Activated CD8-positive, alpha-beta memory T cell treated with anti-CD3 and anti-CD28 coated beads for 4 hours (primary cell): Measurements from ENCODE around the gene MCCC1.
"Not testable (repeated sequence)": the region's sequence is repeated elsewhere in the genome, so short reads cannot be mapped to it uniquely, and the experiment has no call there.

Experiments
- DNase-seq, 2 donors: peaks; one replicate each; pipeline ENCODE4 v3.0.0-alpha.2; 2020; ENCODE audit warnings: low read depth in 2 of 2

MCCC1 gene

GRCh38 chr3:183046883-183047282 lies 52.4 kb downstream of the MCCC1 start:
- DNase-seq, result no peak

- DNase-seq, result no peak
Measured at GRCh38 chr3:183044547-183045229, 54.6 kb downstream of the MCCC1 start.

- DNase-seq, result no peak
Measured at GRCh38 chr3:183038757-183039156, 60.5 kb downstream of the MCCC1 start.

- DNase-seq, result no peak
Measured at GRCh38 chr3:183038221-183038620, 61.1 kb downstream of the MCCC1 start.

DNA sequence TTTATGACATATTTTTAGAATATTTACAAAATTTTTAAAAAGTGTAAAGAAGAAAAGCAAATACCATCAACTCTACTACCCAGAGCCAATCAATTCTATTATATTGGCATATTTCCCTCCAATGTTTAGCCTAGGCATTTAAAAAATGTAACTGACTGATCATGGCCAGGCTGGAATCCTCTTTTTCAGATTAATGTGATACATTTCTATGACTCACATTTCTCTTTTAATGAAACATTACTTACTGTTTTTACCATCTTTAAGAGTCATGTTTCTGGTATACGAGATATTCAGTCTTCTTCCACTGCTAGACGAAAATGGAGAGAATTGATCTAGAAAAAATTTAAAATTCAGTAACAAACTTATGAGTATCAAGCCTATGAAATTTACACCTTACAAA lies 65.5 kb downstream of the MCCC1 start:
- DNase-seq, result no peak

DNA sequence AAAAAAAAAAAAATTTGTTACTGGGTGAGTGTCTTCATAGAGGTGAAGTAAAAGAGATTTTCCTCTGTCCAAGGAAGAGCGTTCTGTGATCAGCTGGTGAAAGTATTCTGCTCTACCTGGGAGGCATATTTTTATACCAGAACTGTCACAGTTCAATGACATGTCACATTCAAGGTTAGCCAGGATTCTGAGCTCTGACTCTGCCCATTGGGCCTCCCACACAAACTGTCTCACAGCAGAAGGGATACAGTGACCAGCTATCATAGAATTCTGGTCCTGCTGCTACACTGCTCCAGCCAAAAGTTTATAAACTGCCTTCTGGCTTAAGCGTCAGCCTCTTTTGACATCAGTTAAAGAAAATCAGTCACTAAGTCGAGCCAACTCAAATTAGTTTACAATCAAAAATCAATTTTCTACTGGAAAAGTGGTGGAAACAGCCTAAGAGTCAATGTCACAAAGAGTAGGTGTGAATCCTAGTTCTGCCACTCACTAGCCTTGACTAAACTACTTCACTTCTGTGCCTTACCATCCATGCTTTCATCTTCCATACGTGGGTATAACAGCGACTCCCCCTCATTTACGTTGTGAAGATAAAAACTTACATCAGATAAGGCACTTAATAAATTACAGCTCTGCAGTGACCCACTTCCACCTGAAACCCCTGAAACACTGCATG lies 66.3 kb downstream of the MCCC1 start:
- DNase-seq, result no peak

DNA sequence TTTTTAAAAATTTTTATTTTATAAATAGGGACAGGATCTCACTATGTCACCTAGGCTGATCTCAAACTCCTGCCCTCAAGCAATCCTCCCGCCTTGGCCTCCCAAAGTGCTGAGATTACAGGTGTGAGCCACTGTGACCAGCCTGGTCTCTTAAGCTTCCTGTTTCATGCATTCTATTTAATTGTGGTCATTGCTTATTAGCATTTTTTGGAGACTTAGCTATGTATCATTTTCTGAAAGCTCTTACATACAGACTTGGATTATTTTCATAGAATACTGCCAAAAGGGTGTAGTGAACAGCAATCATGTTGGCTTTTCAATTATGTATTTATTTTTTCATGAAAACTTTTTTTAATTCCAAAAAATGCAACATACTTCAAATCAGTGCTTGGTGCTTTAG lies 67.5 kb downstream of the MCCC1 start:
- DNase-seq, result no peak

GRCh38 chr3:183028416-183028815 lies 70.9 kb downstream of the MCCC1 start:
- DNase-seq, result no peak

GRCh38 chr3:183027276-183027675 lies 72.0 kb downstream of the MCCC1 start:
- DNase-seq, result no peak

- no peak for DNase-seq
Measured at GRCh38 chr3:183022936-183023516, 76.3 kb downstream of the MCCC1 start.

GRCh38 chr3:183018421-183019192 lies 80.7 kb downstream of the MCCC1 start:
- DNase-seq, result no peak

DNA sequence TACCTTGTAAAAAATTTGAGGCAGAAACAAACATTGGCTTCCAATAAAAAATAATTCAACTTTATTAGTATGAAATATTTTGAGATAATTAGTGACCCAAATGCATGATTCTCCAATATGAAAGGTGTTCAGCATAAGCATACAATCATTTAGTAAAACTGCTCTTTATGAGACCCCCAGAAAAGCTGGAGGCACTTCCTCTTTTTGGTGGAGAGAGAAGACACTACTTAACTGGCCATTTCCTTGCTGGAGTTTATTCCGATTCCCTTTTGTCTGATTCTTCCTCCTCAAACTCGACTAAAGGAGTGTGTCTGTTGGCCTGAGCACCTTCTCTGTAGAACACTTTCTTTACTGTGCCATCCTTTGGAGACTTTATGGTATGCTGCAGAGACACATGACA lies 84.1 kb downstream of the MCCC1 start:
- no peak for DNase-seq

DNA sequence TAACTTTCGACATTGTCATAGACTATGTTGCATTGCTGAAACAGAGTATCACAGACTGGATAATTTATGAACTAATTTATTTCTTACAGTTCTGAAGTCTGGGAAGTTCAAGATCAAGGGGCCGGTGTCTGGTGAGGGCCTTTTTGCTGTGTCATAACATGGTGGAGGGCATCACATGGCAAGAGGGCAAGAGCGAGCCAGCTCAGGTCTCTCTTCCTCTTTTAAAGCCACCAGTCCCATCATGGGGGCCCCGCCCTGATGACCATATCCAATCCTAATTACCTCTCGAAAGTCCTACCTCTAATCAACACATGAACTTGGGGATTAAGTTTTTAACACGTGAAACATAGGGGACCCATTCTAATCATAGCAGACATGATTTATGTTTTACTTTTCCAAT lies 85.4 kb downstream of the MCCC1 start:
- DNase-seq, result no peak

- no peak for DNase-seq
Measured at GRCh38 chr3:183013074-183013473, 86.2 kb downstream of the MCCC1 start.

- no peak for DNase-seq
Measured at GRCh38 chr3:183008800-183009199, 90.5 kb downstream of the MCCC1 start.

DNA sequence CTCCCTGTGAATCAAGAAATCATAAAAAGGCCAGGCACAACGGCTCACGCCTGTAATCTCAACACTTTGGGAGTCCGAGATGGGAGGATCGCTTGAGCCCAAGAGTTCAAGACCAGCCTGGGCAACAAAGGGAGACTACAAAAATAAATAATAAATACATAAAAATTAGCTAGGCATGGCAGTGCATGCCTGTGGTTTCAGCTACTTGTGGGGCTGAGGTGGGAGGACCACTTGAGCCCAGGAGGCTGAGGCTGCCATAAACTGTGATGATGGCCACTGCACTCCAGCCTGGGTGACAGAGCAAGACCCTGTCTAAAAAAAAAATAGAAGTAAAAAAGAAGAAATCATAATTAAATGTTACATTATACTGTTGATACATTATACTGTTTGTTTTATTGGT lies 91.0 kb downstream of the MCCC1 start:
- no peak for DNase-seq

GRCh38 chr3:183006396-183007002 lies 92.8 kb downstream of the MCCC1 start:
- no peak for DNase-seq

DNA sequence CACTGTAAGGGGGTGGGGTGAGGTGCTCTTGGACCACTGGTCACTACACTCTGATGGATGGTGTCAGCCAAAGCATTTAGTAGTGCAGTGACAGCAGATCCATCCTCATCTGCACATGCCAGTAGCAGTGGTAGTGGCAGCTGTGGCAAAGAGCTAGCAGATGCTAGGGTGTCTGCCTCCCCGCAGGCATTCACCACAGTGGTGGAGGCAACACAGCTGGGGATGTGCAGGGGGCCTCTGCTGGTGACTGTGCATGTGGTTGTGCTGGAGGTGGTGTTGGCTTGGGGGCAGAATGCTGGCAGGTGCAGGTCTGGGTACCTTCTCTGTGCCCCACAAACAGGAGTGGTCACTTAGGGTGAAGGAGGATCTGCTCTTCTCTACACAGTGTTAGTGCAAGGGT lies 99.5 kb downstream of the MCCC1 start:
- DNase-seq, result no peak

DNA sequence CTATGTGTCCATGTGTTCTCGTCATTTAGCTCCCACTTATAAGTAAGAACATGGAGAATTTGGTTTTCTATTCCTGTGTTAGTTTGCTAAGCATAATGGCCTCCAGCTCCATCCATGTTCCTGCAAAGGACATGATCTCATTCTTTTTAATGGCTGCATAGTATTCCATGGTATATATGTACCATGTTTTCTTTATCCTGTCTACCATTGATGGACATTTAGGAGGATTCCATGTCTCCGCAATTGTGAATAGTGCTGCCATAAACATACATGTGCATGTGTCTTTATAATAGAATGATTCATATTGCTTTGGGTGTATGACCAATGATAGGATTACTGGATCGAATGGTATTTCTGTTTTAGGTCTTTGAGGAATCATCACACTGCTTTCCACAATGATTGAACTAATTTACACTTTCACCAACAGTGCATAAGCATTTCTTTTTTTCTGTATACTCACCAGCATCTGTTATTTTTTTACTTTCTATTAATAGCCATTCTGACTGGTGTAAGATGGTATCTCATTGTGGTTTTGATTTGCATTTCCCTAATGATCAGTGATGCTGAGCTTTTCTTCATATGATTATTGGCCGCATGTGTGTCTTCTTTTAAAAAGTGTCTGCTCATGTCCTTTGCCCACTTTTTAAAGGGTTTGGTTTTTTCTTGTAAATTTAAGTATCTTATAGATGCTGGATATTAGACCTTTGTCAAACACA lies 105.7 kb downstream of the MCCC1 start:
- DNase-seq, result not testable (repeated sequence)

- DNase-seq, result no peak
Measured at GRCh38 chr3:182989566-182989965, 109.7 kb downstream of the MCCC1 start.

- DNase-seq, result no peak
Measured at GRCh38 chr3:182986021-182986420, 113.3 kb downstream of the MCCC1 start.
